Sigmoid colon (tissue), 4 donors: ENCODE data around the gene CABP5.

ENCODE experiments used
- CTCF ChIP-seq, 4 experiments: fragments of 450-650 bp in 3 of 4; fragments of 200-600 bp in 1 of 4; IDR thresholded peaks; one replicate each; pipeline ENCODE4 v1.5.1; 2016 to 2019; ENCODE audit warnings: antibody characterized with exemption in 4 of 4, mild to moderate bottlenecking in 3 of 4, moderate library complexity in 2 of 4
- EP300 ChIP-seq, 4 donors: sonication (generic); formaldehyde crosslinking; IDR thresholded peaks; one replicate each; pipeline ENCODE4 v1.6.1; 2017; ENCODE audit warnings: antibody characterized with exemption in 4 of 4
- POLR2A ChIP-seq, 2 donors: fragments of 450-650 bp; IDR thresholded peaks; one replicate each; pipeline ENCODE4 v1.6.1; 2016; ENCODE audit warnings: antibody characterized with exemption in 2 of 2, mild to moderate bottlenecking in 2 of 2, moderate library complexity in 2 of 2
- POLR2AphosphoS5 ChIP-seq, 4 donors: sonication (generic); formaldehyde crosslinking; IDR thresholded peaks; one replicate each; pipeline ENCODE4 v1.6.1; 2017; ENCODE audit warnings: antibody characterized with exemption in 4 of 4

GRCh38 chr19:48061401-48062344 is 17.8 kb upstream of the CABP5 start:
- no peak for TF ChIP-seq POLR2AphosphoS5 (IDR thresholded peaks at IDR 0.05)
- TF ChIP-seq CTCF (IDR thresholded peaks at IDR 0.05): no peak
- TF ChIP-seq EP300 (IDR thresholded peaks at IDR 0.05): no peak
- no peak for TF ChIP-seq POLR2A (IDR thresholded peaks at IDR 0.05)
